Right kidney (tissue), 1 donor: Measurements from ENCODE around the gene THSD1.
"Not testable (repeated sequence)": the region's sequence is repeated elsewhere in the genome, so short reads cannot be mapped to it uniquely, and the experiment has no call there.

ENCODE experiments used
- DNase-seq: peaks from one replicate; pipeline ENCODE4 v3.0.0-alpha.2; 2016

Gene THSD1

GRCh38 chr13:52412128-52412527 is 6.2 kb upstream of the THSD1 start:
- no peak for DNase-seq

- DNase-seq, result no peak
Measured at GRCh38 chr13:52411629-52412028, 5.7 kb upstream of the THSD1 start.

- not testable (repeated sequence) for DNase-seq
Measured at GRCh38 chr13:52408071-52408658, 2.2 kb upstream of the THSD1 start.

DNA sequence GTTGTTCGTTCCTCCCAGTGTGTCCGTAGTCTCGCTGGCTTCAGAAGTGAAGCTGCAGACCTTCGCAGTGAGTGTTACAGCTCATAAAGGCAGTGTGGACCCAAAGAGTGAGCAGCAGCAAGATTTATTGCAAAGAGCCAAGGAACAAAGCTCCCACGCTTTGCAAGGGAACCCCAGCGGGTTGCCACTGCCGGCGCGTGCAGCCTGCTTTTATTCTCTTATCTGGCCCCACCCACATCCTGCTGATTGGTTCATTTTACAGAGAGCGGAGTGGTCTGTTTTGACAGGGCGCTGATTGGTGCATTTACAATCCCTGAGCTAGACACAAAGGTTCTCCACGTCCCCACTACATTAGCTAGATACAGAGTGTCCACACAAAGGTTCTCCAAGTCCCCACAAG is 1.5 kb upstream of the THSD1 start:
- not testable (repeated sequence) for DNase-seq

DNA sequence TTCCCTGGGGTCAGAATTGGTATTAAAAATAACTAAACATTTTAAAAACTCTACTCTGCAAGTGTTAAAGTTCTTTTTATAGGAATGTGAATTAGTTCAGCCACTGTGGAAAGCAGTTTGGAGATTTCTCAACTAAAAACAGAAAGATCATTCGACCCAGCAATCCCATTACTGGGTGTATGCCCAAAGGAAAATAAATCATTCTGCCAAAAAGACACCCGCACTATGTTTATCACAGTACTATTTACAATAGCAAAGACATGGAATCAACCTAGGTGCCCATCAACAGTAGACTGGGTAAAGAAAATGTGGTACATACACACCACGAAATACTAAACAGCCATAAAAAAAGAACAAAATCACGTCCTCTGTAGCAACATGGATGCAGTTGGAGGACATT is 657 bp upstream of the THSD1 start:
- no peak for DNase-seq

GRCh38 chr13:52405369-52405766 is 604 bp downstream of the THSD1 start:
- no peak for DNase-seq

- no peak for DNase-seq
Measured at GRCh38 chr13:52399708-52400107, 6.3 kb downstream of the THSD1 start.

DNA sequence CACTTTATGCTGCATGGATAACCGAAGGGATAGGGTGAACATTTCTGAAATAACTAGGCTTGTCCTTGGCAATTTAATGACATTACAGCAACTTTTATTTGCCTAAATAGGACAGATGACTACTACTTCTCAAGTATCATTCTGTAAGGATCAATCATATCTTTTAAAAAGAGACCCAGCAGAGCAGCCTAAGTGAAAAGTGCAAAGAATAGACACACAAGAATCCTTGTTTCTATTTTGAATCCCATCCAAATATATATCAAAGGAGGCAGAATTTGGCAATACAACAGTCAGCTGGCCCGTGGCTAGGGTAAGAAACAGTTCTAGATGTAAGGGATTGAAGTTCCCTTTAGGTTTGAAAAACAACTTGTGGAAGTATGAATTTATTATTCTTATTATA is 6.9 kb downstream of the THSD1 start:
- no peak for DNase-seq

DNA sequence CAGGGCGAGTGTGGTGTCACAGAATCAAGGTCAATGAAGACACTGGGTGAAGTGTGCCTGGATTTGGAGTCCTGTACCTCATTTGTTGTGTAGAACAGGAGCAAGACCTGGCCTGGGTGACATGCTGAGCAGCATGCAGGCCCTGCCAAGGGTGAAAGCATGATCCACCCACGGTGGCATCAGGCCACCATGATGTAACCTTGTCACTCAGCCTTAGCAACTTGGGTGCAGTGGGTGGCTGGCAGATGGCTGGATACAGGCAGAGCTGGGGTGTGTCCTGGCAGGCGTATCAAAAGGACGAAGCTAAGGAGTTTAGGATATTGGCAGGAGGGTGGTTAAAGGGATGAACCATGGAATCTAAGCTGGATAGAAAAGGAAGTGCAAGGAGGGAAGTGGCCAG is 10.3 kb downstream of the THSD1 start:
- DNase-seq, result no peak

- no peak for DNase-seq
Measured at GRCh38 chr13:52394586-52394985, 11.4 kb downstream of the THSD1 start.

DNA sequence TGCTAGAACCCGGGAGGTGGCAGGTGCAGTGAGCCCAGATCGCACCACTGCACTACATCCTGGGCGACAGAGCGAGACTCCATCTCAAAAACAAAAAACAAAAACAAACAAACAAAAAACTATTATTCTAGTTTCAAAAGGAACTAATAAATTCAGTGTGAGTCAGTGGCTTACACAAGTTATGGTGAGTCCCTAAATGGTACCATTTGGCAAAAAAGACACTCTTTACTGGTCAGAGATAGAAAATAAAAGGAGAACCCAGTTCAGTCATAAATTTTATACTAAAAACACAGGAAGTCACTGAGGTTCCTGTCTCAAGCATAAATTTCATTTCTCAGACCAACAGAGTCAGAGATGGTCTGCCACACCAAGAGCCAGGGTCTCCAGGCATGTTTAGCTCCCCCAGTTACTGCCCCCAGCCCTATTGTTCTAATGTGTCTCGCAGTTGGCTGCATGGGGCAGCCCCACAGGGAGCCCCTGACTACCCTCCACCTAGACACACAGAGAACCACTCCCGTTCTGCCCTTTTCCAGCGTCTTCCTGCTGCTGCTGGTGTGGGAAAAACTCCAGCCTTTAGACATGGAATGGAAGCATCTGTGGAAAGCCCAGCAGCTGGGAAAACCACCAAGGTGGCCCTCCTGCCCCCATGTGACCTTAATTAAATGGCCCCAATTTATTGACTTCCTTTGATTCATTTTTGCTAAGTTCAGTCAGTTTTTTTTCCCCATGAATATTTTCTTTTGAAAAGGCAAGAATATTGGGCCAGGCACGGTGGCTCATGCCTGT is 12.2 kb downstream of the THSD1 start:
- no peak for DNase-seq

- no peak for DNase-seq
Measured at GRCh38 chr13:52387721-52388120, 18.3 kb downstream of the THSD1 start.

- DNase-seq, result no peak
Measured at GRCh38 chr13:52385870-52386269, 20.1 kb downstream of the THSD1 start.

DNA sequence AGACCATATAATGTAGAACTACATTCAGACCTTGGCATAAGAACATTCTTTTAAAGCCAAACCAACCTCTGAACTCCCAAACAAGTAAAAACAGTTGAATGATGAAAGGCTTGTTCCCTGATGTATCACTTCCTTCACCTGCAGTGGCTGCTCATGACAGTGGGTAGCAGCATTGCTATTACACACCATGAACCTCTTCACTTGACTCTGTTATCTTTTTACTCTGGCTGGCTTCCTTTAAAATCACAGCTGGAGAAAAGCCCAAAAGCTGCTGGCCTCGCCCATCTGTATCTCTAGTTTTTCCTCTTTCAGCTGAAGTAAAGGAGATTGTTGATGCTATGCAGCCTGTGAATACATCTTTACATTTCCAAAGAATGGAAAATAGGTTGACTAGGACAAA is 22.6 kb downstream of the THSD1 start:
- no peak for DNase-seq

- DNase-seq, result no peak
Measured at GRCh38 chr13:52378312-52378711, 27.7 kb downstream of the THSD1 start.

DNA sequence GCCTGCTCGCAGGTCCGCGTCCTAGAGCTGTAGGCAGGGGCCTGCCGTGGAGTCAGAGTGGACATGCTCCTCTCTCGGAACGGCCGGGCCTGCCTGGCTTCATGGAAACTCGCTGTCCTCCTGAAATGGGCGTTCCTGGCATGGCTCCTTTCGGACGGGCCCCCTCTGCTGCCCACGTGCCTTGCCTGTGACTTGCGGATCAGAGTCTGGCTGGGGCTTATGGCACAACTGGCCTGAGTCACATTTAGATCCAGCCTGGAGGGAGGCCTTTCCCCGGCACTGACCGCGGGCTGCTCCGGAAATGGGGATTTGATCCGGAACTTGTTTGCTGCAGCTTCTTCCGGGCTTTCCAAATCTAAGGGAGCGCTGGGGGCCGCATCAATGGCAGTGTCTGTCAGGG is 28.1 kb downstream of the THSD1 start:
- DNase-seq, result no peak

DNA sequence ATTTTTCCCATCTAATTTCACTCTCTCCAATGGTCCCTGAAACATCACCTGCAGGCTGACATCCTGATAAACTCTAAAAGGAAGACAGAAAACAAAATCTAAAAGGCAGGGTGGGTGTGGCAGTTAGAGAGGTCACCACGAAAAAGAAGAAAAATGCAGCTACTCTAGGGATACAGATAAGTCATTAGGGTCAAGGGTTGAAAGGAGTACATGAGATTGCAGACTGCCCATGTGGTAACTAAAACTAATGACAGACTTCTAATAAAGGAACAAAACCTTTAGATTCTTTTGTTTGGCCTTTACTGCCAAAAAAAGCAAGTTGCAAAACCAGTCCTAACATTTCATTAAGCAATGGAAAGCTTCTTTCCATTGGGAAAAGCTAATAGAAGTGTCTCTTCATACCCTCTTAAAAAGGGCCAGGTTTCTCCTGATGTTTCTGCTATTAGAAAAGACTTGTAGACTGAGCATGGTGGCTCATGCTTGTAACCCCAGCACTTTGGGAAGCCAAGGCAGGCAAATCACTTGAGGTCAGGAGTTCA is 31.0 kb downstream of the THSD1 start:
- no peak for DNase-seq

DNA sequence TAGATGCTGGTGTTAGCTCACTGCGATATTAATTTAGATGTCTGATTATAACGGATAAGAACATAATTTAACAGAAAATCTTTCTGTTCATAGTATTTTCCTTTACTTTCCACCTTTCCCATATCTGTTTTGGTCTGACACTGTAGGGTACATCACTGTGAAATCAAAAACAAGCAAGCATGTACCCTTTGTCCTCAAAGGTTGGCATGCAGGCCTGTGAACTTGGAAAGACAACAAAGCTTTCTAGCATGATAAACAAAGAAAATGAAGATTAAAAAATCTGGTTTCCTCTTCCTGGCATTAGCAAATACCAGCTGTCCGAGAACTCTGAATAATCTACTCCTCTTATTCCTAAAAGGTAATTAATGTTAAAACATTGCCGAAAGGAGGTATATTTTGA is 31.6 kb downstream of the THSD1 start:
- DNase-seq, result no peak

DNA sequence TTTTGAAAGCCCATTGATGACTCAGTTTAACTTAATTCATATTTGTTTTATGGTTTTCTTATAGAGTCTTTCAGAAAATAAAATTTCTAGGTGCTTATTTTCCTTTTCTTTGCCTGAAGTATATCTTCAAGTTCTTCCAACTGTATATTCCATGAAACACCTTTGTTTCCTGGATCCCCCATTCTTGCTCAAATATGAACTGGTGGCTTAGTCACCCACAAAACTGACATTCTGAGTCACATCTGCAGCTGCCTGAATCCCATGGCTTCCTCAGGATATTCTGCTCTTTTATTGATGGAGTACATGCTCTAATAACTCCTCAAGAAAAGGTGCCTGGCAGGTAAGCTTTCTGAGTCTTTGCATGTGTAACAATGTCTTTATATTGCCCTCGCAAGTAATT is 32.7 kb downstream of the THSD1 start:
- DNase-seq, result not testable (repeated sequence)

GRCh38 chr13:52371736-52372247 is 34.2 kb downstream of the THSD1 start:
- no peak for DNase-seq

DNA sequence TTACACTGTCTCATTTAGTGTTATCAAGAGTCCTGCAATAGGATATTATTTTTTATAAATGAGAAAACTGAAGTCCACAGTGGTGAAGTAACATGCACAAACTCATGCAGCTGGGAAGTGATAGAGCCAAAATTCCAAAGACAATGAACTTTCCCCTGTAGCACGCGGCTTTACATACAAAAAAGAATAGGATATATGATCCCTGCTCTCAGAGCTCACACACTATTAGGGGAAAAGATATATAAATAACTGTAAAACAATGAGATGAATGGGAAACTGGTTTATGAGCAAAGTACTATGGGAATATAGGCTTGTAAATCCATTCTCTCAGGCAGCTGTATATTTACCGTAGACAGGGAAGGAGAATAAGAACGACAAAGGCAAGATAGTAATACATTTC is 39.7 kb downstream of the THSD1 start:
- no peak for DNase-seq

- not testable (repeated sequence) for DNase-seq
Measured at GRCh38 chr13:52362169-52362887, 43.6 kb downstream of the THSD1 start.

DNA sequence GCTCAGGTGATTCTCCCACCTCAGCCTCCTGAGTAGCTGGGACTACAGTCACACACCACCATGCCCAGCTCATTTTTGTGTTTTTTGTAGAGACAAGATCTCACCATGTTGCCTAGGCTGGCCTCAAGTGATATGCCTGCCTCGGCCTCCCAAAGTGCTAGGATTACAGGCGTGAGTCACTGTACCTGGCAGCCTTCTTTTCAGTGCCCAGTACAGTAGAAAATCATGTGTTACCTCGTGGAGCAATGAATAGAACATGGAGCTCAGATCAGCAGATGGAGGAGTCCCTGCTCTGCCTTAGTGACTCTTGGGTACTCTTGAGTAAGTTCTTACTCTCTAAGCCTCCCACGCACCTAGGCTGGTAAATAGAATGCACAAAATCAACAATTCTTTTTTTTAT is 44.7 kb downstream of the THSD1 start:
- no peak for DNase-seq
